Measurements from ENCODE around the gene TUBD1. TPM values are rescaled to one million over a fixed set of nuclear protein-coding genes. Genes with fewer than 3 reads are reported as not detected.
"Not testable (repeated sequence)": the region's sequence is repeated elsewhere in the genome, so short reads cannot be mapped to it uniquely, and the experiment has no call there.

Gene TUBD1
- total RNA-seq, 1 experiment from 2014 or later: 10.5 TPM

DNA sequence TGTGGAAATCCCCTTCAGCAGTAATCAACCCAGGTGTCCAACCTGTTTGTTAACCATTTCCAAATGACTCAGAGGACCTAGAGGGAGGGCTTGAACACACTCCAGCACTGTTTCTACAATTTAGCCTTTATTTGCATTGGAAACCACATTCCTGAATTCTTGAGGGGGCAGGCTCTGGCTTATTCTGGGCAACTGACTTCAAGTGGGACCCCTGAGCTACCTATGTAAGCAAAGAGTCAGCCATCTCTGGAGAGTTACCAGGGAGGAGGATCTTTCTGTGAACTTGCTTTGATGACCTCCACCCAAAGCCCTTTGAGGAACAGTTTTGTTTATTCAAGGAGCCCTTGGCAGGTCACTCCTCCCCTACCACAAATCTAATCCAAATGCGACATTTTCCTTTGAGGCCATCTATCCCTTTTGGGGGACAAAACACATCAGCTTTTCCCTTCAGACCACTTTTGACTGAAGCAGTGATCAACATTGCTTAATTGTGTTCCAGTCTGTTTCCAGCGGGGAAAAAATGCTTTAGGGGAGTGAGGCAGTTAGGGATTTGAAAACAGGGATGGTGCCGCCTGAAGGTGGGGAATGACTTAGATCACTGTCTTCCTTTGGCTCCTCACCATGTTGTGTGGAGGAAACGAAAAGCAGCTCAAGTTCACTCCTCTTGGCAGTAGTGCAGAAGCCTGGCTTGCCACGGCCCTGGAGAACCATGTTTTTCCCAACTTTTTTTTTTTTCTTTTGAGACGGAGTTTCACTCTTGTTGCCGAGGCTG lies 46.2 kb downstream of the TUBD1 start:
- no peak for DNase-seq (ENCODE audit: extremely low read depth, low read depth)

GRCh38 chr17:59845595-59846393 lies 46.9 kb downstream of the TUBD1 start:
- DNase-seq (ENCODE audit: extremely low read depth, low read depth): no peak

DNA sequence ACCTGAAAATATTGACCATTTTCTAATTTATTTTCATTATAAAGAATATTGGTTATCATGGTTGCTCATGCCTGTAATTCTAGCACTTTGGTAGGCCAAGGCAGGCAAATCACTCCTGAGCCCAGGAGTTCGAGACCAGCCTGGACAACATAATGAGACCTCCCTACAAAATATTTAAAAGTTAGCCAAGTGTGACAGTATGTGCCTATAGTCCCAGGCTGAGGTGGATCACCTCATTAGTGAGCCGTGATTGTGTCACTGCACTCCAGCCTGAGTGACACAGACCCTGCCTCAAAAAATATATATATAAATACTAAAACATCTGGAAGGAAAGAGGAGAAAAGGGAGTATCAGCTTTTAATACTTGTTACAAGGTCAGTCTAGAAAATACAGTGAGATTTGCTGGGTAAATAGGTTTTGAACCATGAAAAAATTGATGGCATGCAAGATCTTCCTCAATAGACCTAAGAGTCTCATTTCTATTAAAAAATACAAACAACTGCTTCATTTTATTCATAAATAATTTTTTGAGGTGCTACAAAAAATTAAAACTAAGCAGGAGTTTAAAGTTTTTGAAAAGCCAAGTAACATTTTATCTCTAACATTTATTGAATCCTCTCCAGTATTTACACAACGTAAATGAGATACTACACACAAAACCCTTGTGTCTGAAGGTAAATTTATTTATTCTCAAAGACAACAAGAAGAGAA lies 47.7 kb downstream of the TUBD1 start:
- no peak for DNase-seq (ENCODE audit: extremely low read depth, low read depth)

- peak; percentile 74 for DNase-seq (ENCODE audit: extremely low read depth, low read depth)
Measured at GRCh38 chr17:59842901-59843652, 49.7 kb downstream of the TUBD1 start.

DNA sequence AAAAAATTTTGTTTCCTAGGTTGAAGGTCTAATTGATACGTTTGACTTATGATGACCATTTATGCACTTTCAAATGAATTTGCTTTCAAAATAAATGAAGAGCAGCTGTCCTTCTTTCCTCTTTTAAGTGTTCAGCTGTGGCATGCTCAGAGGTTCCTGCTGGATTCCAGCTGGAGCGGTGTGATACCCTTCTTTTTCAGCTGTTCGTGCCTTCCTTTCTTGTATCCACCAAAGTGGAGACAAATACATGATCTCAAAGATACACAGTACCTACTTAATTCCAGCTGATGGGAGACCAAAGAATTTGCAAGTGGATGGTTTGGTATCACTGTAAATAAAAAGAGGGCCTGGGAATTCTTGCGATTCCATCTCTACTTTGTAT lies 50.9 kb downstream of the TUBD1 start:
- not testable (repeated sequence) for DNase-seq (ENCODE audit: extremely low read depth, low read depth)

- DNase-seq (ENCODE audit: extremely low read depth, low read depth): not testable (repeated sequence)
Measured at GRCh38 chr17:59841091-59841881, 51.5 kb downstream of the TUBD1 start.

- no peak for DNase-seq (ENCODE audit: extremely low read depth, low read depth)
Measured at GRCh38 chr17:59840329-59841090, 52.2 kb downstream of the TUBD1 start.

- DNase-seq (ENCODE audit: extremely low read depth, low read depth): no peak
Measured at GRCh38 chr17:59839651-59840328, 53.0 kb downstream of the TUBD1 start.

- no peak for DNase-seq (ENCODE audit: extremely low read depth, low read depth)
Measured at GRCh38 chr17:59838052-59838916, 54.5 kb downstream of the TUBD1 start.

DNA sequence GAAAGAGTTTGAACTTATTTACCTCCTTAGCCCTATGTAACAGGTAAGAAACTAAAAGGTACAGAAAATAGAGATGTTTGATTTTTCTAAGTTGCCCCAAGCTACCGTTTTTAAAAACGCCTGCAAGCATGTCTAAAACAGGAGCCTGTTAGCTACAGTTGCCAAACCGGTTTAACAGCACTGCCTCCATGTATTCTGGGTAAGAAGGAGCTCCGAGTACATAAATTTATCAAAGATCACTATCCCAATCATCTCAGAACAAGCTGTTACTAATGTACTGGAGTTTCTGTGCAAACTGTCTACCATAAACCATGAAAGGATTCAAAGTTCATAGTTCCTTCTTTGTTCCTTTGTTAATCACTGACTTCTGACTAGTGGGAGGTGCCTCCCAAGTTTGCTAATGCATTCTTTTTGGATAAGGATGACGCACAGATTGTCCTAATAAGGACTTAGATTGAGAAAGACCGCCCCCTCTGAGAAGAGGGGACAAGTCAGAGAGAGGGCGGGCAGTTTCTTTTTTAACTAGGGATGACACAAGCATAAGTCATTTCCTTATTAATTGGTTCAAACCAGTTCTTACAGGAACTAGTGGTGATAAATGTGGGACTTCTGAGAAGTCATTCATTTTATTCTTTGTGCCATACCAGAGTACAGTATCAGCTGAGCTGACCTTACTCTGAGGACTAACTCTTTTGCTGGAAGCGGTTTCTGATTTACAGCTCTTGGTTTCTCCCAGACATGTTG lies 55.3 kb downstream of the TUBD1 start:
- peak; percentile 99 for DNase-seq (ENCODE audit: extremely low read depth, low read depth)

DNA sequence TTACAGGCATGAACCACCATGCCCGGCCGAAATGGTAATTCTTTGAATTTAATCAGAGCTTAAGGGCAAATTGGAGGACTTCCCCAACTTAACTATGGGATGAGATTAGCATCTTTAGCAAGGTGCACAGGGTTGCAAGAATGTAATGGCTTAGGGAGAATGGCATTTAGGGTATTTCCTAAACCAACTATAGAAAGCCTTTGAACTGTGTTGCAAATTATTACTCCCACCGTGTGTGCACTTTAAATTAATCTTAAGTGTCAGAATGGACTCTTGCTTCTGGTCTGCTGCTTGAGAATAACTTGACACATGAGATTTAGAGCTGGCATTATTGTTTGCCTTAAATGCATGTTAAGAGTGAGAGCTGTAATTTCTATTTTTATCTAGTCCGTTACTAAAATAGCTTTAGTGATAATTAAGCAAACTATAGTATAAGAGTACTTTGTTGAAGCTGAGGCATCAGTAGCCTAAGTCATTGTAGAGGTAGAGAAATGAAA lies 59.8 kb downstream of the TUBD1 start:
- DNase-seq (ENCODE audit: extremely low read depth, low read depth): no peak

GRCh38 chr17:59830846-59831486 lies 61.8 kb downstream of the TUBD1 start:
- no peak for DNase-seq (ENCODE audit: extremely low read depth, low read depth)

DNA sequence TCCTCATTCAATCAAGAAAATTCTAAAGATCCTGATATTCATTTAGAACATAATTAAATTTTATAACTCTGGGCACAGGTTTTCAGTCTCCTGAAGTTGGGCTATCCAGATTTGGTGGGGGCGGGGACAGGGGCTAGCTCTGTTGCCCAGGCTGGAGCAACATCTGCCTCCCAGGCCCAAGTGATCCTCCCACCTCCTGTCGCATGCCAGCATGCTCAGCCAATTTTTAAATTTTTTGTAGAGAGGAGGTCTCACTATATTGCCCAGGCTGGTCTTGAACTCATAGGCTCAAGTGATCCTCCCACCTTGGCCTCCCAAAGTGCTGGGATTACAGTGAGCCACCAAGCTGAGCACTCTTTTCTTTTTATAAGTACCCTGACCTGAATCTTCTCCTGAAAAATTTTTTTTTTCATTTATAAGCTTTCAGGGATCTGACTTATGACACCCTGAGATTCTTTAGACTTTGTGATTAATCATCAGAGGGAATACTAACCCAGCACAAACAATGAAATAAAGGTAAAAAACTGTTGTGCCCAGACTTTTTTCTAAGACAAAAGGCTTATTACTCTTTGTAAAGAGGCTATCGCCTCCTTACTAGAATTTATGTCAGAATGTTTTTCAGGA lies 62.6 kb downstream of the TUBD1 start:
- DNase-seq (ENCODE audit: extremely low read depth, low read depth): no peak

DNA sequence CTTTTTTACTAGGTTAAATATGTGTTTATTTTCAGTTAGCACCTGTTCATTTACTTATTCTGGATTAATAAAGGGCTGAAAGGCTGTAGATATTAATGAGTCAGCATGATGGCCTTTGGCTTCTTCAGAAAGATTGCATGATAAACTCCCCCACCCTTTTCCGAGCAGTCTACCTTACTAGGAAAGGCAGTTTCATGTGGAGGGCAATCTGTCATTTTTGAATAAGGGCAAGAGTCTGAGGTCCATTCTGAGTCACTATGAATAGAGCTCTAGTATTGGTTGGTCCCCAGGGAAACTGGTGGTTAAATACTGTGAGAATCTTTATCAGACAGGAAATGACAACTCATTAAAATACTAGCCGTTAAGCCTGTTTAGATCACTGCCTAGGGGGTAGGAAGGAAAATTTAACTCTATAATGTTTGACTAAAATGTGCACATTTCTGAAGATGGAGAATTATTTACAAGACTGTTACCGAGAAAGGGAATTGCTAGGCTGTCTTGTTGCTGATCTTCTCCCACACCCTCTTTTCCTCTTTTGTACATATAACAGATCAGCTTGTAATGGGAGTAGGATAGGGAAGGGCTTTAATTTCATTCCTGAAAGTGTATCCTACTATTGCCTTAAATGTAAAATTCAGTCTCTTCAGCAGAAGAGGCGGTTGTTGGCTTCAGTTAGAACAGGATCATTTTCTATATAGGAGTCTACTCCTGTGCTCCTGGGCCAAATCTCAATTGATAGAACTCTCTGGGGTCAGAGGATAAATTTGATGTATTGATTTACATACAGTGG lies 63.3 kb downstream of the TUBD1 start:
- DNase-seq (ENCODE audit: extremely low read depth, low read depth): peak; percentile 92

DNA sequence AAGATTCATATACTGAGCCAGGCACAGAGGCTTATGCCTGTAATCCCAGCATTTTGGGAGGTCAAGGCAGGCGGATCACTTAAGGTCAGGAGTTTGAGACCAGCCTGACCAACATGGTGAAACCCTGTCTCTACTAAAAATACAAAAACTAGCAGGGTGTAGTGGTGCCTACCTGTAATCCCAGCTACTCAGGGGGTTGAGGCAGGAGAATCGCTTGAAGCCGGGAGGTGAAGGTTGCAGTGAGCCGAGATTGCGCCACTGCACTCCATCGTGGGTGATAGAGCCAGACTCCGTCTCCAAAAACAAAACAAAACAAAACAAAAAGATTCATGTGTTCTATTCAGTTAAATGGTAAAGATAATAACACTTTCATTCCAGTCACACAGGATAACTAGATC lies 63.9 kb downstream of the TUBD1 start:
- not testable (repeated sequence) for DNase-seq (ENCODE audit: extremely low read depth, low read depth)
